GM21529 (cell line): ENCODE measurements around the gene RAB11FIP3.

Source experiments
- ATAC-seq: cut with Tn5 transposase; IDR thresholded peaks from one replicate; pipeline ENCODE4 v1.9.1; 2021; ENCODE audit not compliant: unreplicated experiment

The RAB11FIP3 gene

DNA sequence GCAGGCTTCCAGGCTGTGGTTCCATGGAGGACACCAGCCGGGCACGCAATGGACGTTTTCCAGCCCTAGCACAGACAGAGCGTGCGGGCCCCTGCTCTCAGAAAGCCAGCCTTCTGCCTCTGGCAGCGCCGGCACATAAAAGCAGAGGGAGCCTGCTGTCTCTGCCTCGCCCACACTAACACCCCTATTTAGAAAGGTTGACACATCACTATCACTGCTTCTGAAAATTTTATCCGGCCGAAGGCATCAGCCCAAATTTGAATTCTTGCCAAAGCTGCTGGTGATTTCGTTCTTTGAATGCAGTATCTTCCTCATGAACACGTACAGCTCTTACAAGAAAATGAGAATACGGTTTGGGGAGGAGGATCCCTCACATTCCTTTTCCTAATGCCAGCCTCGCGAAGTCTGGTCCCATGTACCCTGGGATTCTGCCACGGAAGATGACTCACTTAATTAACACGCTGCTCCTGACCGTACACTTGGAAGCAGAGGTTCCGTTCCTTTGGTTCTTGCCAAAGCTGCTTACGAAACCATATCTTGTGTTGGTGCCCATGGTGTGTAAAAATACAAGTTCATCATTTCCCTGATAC lies 1.3 kb upstream of the RAB11FIP3 start:
- ATAC-seq, result no peak

DNA sequence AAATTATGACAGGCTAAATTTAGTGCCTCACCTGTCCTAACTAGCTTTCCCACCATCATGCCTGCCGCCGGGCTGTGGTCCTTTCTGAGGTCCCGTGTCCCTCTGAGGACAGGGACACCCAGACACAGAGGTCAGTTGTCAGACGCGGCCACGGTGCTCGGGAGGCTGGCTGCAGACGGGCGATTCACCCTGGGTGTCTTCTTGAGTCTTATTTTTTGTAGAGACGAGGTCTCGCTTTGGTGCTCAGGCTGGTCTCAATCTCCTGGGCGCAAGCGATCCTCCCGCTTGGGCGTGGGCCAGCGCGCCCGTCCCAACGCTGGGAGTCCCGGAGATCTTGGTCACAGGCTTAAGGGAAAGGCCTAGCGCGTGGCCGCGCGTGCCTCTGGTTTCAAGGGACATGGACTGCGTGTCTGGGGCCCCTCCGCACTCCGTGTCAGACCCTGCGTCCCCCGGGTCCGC lies 797 bp upstream of the RAB11FIP3 start:
- no peak for ATAC-seq

DNA sequence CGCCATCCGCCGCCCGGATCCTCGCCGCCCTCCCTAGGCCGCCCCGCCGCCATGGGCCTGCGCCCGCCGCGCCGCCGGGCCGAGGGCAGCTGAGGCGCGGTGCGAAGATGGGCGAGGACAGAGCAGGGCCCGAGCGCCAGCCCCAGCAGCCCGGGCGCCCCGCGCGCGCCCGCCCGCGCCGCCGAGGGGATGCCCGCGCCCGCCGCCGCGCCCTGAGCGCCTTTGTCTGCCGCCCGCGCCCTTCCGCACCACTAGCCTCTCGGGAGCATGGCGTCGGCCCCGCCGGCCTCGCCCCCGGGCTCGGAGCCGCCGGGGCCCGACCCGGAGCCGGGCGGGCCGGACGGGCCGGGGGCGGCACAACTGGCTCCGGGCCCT lies 278 bp downstream of the RAB11FIP3 start:
- ATAC-seq, result peak; percentile 40

DNA sequence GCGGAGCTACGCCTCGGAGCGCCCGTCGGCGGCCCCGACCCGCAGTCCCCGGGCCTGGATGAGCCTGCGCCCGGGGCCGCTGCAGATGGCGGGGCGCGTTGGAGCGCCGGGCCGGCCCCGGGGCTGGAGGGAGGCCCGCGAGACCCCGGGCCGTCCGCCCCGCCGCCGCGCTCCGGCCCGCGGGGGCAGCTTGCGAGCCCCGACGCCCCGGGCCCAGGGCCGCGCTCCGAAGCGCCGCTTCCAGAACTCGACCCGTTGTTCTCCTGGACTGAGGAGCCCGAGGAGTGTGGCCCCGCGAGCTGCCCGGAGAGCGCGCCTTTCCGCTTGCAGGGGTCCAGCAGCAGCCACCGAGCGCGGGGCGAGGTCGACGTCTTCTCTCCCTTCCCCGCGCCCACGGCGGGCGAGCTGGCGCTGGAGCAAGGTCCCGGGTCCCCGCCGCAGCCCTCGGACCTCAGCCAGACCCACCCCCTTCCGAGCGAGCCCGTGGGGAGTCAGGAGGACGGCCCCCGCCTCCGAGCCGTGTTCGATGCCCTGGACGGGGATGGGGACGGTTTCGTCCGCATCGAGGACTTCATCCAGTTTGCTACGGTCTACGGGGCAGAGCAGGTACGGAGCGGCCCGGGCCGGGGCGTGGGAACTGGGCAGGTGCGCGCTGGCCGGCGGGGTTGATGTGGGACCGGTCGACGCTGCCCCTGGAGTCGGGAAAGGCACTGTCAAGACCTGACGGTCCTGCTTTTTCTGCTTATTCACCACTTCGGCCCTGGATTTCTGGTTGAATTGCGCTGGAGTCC lies 861 bp downstream of the RAB11FIP3 start:
- no peak for ATAC-seq

DNA sequence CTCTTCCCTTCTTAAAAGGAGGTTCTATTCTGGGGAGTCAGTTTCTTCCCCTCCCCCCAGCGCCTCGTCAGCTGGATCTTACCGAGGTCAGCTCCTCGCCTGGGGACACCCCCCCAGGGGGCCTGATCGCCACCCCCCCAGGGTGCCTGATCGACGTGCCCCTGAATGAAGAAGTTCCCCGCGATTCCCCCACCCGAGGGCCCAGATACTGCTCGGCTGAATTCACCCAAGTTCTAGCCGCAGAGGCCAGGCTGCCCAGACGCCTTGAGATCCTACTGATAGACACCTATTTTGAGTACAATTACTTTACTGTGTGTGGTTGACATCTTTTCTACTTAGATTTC lies 1.4 kb downstream of the RAB11FIP3 start:
- ATAC-seq, result no peak

DNA sequence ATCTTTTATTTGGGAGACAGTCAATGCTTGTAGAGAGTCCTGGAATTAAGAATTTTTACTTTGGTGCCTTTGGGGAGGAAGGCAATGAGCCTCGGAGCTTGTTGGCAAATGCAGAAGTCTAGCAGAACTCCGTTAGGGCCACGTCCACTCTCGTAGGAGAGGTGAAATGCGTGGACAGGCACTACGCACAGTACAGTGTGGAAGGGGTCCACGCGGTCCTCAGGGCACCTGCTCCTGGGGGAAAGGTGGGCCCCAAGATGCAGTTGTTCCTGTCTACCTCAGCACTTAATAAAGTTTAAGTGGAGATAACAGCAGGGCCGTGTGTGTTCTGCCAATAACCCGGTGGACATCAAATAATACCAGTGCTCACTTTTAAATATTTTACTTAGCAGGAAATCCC lies 1.8 kb downstream of the RAB11FIP3 start:
- ATAC-seq, result no peak

DNA sequence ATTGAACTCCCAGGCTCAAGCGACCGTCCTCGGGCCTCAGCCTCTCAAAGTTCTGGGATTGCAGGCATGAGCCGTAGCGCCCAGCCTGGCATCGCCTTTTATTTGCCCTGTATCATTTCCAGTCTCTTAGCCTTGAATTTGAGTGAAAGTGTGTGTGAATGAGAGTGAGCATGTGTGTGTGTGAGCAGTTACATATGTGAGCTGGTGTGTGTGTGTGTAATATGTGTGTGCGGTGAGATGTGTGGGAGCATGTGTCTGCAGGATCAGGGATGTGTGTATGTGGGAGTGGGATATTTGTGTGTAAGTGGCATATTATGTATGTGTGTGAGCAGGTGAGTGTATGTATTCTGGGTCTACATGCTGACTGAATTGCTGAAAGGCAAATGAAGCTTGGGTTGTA lies 5.5 kb downstream of the RAB11FIP3 start:
- ATAC-seq, result no peak

DNA sequence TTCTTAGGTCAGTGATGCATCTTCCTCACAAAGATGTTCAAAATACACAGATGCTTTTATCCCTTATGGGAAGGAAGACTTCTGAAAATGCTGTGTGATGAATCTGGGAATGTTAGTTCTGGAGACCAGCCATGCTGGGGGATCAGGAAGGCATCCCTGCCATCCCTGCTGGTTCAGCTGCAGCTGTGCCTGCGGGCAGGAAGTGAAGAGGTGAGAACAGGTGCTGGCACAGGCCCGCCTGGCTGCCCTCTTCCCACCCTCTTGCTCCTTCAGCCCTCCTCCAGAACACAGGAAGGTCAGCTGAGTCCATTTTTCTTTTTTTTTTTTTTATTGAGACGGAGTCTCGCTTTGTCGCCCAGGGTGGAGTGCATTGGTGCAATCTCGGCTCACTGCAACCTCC lies 15.2 kb downstream of the RAB11FIP3 start:
- ATAC-seq, result no peak

DNA sequence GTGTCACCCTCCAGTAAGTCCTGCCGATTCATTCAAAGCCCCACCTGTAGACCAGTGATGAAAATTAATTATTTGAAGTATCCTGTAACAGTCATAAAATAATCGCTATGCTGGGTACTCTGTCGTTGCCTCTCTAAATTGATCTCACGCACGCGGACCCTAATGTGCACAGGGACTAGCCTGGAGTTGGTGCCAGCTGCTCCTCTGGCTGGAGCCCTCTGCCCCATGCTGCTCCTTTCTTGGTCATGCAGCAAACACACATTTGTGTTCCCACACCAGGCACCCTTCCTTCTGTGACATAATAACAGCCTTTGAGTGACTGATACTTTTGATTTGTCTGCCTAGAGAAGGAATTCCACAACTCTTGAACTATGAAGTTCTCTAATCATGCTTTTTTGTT lies 16.0 kb downstream of the RAB11FIP3 start:
- ATAC-seq, result no peak

DNA sequence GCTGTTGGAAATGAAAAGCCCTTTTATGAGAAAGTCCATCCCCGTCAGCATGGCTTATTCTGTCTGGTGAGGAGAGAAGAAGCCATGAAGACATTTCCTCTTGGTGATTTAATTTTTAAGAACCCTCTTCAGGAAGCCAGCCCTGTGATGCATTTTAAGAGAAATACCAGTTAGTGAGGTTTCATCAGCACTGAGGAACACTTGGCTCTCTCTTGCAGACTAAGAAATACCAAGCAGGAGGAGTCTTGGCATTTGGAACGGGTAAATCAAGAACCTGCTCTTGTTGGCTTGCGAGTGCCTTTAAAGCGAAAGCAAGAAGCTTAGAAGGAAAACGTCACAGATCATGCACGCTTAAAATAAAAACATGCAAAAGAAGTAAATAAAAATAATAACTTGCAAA lies 17.5 kb downstream of the RAB11FIP3 start:
- no peak for ATAC-seq

DNA sequence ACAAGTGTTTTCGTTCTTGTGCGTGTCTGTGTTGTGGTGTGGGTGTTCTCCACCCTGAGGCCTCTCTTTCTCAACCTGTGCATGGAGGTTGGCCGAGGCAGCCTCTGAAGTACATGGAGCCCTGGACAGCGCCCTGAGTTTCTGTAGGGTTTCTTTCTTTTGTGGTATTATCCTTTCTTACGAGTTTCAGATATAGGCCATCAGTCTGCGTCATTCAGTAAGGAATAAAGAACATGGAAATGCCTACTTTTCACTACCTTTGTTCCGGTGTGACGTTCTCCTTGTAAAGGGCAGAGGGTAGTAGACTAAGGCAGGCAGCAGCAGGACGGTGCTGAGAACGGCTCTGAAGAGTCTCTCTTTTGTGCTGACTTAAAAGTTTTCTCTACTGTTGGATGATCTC lies 18.6 kb downstream of the RAB11FIP3 start:
- no peak for ATAC-seq

DNA sequence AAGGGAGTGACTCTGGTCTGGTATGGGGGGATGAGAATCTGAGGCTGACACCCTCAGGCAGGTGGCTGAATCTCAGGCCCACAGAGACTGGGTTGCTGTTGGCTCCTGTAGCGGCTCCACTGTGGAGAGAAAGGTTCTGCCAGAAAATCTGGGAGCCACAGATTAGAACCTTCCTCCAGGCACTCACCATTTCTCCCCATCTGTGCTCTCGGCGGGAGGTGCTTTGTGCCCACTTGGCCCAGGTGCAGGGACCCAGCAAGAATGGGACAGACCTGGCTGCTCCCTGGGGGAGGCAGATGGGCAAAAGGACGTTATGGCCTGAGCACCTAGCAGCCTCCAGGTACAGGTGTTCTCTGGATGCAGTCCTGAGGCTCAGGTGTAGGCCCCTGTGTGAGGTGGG lies 20.1 kb downstream of the RAB11FIP3 start:
- no peak for ATAC-seq

DNA sequence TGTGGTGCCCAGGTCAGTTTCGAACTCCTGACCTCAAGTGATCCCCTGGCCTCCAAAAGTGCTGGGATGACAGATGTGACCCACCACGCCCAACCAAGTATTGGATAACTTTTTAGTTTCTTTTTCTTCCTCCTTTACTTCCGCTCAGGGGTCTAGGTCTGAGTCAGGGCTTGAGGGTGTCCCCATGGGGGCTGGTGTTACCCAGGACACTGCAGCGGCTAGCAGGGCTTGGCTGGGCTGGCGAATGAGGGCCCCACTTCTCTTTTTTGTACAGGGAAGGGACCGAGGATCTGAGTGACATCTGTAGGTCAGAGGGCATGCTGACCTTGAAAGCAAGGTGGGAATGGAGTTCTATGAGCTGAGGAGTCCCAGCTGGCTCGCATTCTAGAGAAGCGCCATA lies 24.9 kb downstream of the RAB11FIP3 start:
- no peak for ATAC-seq

DNA sequence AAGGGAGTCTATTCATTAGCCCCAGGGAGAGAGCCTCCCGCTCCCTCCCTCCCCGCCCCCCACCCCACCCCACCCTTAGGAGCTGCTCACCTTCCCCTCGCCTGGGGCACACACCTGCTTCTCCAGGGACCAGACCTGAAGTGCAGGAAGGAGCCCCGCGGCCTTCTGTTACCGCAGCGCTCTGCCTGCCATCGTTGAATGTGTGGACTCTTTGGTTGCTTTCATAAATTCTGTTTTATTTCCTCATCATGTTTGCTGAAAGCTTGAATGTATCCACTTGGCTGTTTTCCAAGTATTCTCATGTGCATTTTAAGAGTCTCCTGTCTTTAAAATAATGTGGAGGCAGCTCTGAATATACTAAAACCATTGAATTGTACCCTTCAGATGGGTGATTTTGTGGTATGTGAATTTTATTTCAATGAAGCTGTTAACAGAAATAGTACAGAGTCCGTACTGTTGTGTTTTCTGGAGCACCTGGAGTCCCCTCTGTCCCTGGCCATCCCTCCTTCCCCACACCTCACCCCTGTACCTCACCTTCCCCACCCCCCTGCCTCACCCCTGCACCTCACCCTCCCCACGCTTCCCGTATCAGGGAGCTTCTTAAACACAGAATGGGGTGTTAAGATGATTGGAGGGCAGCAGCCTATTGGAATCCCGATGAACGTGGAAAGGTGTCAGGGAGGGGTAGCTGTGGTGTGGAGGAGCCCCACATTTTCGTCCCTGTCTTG lies 25.5 kb downstream of the RAB11FIP3 start:
- no peak for ATAC-seq

DNA sequence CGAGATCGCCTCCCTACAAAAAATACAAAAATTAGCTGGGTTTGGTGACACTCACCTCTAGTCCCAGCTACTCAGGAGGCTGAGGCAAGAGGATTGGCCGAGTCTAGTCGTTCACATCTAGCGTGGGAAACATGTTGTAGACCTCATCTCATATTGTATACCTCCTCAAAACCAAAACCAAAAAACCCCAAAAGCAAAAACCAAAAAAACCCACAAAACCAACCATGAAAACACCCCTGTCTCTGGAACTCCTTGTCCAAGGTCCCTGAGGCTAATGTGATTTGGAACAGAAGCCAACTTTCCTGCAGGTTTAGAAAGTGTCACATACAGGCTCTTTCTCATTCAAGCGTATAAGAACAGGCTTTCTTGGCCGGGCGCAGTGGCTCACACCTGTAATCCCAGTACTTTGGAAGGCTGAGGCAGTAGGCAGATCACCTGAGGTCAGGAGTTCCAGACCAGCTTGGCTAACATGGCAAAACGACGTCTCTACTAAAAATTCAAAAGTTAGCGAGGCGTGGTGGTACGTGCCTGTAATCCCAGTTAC lies 29.0 kb downstream of the RAB11FIP3 start:
- ATAC-seq, result no peak

DNA sequence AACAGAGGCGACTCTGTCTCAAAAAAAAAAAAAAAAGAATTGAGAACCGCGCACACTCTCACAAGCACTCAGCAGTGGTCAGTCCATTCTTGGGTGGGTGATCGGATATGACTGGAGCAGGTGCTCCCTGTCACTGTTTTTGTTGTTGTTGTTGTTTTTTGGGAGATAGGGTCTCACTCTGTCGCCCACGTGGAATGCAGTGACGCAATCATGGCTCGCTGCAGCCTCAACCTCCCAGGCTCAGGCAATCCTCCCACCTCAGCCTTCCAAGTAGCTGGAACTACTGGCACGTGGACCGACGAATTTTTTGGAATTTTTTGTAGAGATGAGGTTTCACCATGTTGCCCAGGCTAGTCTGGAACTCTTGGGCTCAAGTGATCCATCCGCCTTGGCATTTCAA lies 30.0 kb downstream of the RAB11FIP3 start:
- no peak for ATAC-seq

DNA sequence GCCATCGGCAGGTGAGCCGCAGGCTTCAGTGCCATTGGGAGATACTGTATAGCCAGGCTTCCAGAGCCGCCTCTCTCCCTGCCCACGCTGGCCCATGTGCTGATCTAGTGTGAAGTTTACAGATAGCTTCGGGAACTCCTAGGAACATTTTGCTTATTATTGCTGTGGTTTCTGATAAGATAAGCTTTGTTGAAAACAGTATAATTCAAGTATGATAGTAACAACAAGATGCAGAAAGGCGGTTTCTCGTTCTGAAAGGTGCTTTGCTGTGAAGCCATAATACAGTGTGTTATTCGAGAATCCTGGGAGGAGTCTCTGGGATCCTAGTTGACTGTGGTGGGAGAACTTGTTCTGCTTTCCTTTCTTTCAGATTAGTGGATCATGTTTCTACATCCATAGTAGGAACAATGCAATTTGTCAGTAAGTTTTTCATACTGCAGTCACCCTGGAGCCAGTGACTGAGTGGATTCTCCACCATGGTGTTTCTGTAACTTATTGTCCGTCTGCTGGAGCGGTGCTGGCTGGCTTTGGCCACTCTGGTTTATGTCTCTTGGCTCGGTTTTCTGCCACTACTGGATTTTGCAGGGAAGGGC lies 31.5 kb downstream of the RAB11FIP3 start:
- ATAC-seq, result no peak

DNA sequence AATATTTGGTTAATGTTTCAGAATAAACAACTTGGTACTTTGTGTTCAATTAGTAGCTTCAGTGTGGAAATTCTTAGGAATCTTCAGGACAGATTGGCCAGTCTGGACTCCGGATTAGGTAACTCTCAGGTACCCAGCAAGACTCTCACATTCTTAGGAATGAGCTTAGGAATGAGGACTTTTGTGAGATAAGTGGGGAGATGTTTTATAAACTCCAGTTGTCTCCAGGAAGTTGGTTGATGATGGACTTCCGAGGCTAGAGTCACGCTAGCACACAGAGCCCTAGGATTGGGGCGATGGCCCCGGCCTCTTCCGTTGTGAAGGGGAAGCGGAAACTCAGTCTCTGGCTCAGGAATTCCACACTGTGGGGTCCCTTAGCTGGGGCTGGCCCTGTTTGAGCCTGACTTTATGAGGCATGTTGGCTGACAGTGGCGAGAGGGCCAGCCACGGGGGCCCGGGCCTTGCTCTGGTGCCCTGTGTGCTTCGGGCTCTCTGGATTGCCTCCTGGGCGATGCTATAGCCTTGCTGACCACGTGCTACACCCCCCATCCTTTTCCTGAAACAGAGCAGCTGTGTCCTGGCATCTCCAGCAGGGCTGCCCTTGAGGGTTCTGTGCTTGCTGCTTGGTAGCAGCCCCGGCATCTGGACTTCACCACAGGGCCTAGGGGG lies 32.4 kb downstream of the RAB11FIP3 start:
- ATAC-seq, result no peak

DNA sequence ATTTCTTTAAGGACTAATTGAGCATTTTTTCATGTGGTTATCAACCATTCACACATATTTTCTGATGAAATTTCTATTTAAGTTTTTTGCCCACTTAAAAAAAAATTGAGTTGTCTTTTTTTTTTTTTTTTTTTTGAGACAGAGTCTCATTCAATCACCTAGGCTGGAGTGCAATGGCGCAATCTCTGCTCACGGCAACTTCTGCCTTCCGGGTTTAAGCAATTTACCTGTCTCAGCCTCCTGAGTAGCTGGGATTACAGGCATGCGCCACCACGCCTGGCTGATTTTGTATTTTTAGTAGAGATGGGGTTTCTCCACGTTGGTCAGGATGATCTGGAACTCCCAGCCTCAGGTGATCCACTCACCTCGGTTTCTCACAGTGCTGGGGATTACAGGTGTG lies 34.3 kb downstream of the RAB11FIP3 start:
- no peak for ATAC-seq

DNA sequence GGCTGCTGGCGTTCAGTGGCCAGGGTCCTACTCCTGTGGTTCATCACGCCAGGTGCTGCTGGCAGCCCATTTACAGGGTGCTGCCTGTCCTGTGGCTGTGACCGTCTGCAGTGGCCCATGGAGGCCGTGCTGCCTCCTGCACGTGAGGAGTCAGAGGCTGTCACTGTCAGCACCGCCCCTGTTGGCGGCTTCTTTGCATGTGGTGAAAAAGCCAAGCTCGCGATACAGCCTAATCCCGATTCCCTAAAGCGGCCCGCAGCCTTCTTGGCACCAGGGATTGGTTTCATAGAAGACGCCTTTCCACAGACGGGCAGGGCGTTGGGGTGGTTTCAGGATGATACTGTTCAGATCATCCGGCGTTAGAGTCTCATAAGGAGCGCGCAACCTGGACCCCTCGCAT lies 35.3 kb downstream of the RAB11FIP3 start:
- ATAC-seq, result no peak

DNA sequence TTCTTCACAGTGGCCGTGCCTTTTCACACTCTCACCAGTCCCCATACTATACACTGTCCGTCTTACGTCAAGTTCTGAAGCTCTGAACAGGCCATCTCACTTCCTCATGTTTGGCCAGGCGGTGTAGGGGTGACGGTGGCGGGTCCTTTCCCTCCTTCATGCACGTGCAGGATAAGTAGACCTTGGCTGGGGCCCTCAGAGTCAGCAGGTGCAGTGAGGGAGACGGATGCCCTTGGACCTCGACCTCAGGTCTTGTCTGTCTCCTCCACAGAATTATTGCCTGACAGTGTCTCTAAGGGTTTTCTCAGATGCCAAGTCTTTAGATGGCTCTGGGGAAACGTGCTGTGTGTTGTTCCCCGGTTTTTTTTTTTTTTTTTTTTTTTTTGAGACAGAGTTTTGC lies 37.6 kb downstream of the RAB11FIP3 start:
- ATAC-seq, result no peak
